Cerebellar cortex (tissue), 1 donor: ENCODE data around the gene LCE7A.

ENCODE experiments used
- DNase-seq: peaks from one replicate; pipeline ENCODE4 v3.0.0-alpha.2; 2015; ENCODE audit warnings: low spot score

LCE7A gene, protein sequence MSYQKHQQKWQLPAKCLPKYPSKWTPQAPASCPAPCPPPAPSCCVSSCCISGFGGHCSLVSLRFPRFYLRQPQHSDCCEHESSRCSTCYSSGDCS

DNA sequence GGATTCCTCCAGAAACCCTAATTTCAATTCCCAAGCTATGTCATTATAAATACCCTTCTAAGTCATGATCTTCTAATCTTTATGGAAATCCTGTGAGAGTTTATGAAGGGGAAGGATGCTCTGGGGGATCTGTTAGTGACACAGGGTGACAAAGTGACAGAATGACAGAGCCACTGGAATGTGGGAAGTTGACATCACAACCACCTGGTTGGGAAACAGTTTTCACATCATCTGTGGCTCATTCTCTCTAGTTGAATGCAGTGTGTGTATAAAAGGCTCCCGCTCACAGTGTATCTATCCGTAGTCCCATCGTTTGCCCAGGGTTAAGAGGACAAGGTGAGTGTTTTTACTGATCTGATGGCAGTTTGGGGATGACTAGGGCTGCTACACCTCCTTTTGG is at the start of gene LCE7A:
Gene LCE7A (plus strand): TSS at position 301 of the 400 bp plus-strand sequence. CDS start 702 bp downstream, outside the sequence.
- DNase-seq: no peak

DNA sequence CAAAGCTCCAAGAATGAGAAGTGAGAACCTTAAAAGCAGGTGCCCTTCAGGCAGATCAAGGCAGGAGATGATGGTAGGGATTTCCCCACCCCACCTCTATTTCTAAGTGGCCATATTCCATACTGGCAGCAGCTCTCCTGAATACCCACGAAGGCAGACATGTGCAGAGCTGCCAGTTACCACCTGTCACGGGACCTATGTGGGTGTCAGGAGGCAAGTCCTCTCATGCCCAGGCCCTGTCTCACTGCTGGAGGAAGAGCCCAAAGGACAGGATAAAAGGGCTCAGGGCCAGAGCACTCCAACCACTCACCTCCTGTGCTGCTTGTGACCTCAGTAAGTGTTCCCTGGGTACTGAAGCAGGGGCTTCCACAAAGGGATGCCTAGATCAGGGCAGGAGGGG is 48.7 kb upstream of the LCE7A start:
- no peak for DNase-seq

GRCh38 chr1:152811671-152812070 is 48.1 kb upstream of the LCE7A start, which contains the start of gene LCE1B:
LCE1B (plus strand) TSS chr1:152811971; CDS start chr1:152812447, 476 bp downstream.
- DNase-seq: no peak

GRCh38 chr1:152817309-152817708 is 42.5 kb upstream of the LCE7A start:
- no peak for DNase-seq

- DNase-seq: no peak
Observed at GRCh38 chr1:152823294-152823693, 36.5 kb upstream of the LCE7A start.

- DNase-seq: no peak
Observed at GRCh38 chr1:152824964-152825363, 34.8 kb upstream of the LCE7A start.

DNA sequence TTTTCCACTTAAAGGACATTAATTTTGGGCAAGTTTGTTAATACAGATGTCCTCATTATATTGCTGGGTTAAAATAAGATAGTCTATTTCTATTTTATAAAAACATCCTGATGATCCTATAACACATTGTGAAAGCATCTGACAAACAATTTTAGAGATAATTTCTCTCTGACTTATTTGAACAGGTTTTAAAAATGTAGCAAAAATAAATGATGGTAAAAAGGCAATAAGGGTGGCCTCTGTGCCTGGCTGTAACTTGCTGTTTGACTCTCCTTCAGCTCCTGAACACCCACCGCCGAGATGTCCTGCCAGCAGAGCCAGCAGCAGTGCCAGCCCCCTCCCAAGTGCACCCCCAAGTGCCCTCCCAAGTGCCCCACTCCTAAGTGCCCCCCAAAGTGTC is 32.6 kb upstream of the LCE7A start, which contains the start of gene LCE1A:
Gene LCE1A (plus strand): TSS at position 301 of the 400 bp plus-strand sequence. CDS start 0 bp downstream, at position 301.
- no peak for DNase-seq

GRCh38 chr1:152836870-152837269 is 22.9 kb upstream of the LCE7A start:
- DNase-seq: no peak

DNA sequence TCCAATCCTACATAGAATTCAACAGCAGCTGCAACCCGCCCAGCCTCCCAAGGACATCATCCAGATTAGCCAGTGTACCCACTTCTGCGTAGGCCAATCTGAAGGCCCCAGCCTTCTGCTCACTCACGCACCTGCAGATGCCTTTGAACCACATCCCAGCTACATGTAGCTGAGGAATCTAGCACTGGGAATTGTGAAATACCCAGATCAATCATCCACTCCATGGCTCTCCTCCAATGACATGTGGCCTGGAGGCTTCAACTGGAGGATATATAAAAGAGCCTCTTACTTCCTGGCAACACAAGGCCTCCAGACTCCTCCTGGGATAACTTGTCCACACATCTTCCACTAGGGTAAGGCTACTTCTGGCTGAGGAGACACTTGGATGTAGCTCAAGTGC is 17.2 kb upstream of the LCE7A start, which contains the start of gene LCE6A:
Gene LCE6A (plus strand): TSS at position 301 of the 400 bp plus-strand sequence. CDS start 665 bp downstream, outside the sequence.
- no peak for DNase-seq

- DNase-seq: no peak
Observed at GRCh38 chr1:152855661-152856060, 4.1 kb upstream of the LCE7A start.

DNA sequence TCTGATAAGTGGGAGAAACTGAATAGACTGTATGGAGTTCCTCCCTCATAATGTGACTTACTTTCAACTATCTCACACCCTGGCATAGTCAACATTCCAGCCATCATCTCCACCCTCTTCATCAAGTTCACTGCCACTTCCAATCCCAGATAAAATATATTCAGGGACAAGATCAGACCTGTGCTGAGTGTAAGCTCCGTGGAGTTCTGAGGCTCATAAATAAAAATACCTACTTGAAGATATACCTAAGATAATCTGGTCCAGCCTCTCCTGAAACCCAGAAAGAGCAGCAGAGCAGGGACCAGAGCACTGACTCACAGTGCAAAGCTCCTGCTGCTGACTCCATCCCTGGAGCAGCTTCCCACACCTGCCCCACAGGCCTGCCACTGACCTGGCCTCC is 1.7 kb upstream of the LCE7A start:
- no peak for DNase-seq

- no peak for DNase-seq
Observed at GRCh38 chr1:152860129-152860528, 333 bp downstream of the LCE7A start.

DNA sequence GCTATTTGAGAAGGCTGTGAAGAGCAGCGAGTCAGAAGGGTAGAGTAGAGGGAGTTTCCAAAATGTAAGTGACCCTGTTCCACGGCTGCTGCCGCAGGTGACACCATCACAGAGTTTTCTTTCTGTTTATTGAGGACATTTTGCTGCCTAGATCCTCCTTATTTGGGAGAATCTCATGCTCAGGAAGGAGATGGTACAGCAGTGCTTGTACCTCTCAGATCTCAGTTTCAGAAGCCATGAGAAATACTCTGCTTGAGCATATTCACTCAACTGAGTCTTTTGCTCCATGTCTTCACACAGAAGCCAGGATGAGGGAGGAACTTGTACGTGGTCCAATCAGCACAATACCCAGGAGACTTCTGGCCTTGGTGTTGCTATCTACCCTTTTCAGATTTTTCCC is 1.6 kb downstream of the LCE7A start:
- no peak for DNase-seq

DNA sequence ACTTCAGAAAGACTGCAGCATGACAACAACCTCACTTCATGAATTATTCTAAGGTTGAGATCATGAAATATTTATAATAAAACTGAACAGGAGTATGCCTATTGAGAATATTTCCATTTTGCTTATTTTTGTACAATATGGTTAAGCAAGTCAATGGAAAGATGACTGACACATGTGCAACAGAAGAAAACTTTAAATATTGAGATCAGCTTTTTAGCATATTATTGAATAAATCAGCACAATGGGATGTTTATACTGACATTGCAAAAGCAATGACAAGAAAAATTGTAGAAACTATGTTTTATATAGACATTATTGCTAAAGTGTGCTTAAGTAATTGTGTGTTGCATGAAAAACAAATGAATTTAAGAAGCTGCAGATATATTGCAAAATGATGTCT is 4.6 kb downstream of the LCE7A start:
- no peak for DNase-seq

DNA sequence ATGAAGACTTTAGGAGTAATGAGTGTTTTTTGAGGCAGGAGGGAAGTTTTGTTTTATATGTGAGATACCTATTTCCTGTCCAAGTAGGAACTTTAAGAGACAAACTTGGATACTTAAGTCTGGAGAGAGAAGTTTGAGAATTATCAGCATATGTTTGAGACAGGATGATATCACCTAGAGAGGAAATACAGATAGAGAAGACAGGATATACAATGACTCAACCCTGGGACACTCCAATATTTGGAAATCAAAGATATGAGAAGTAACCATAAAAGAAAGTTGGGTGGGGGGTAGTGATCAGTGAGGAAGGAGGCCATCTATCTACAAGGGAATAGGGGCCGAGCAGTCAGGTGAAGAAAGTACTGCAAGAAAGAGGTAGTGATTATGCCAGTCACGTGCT is 6.5 kb downstream of the LCE7A start:
- DNase-seq: no peak

GRCh38 chr1:152869808-152870419 is 10.1 kb downstream of the LCE7A start:
- peak; percentile 56 for DNase-seq

GRCh38 chr1:152870831-152871730 is 11.3 kb downstream of the LCE7A start:
- DNase-seq: peak; percentile 26

- DNase-seq: no peak
Observed at GRCh38 chr1:152871731-152872126, 11.9 kb downstream of the LCE7A start.

GRCh38 chr1:152873495-152873894 is 13.7 kb downstream of the LCE7A start:
- DNase-seq: no peak

DNA sequence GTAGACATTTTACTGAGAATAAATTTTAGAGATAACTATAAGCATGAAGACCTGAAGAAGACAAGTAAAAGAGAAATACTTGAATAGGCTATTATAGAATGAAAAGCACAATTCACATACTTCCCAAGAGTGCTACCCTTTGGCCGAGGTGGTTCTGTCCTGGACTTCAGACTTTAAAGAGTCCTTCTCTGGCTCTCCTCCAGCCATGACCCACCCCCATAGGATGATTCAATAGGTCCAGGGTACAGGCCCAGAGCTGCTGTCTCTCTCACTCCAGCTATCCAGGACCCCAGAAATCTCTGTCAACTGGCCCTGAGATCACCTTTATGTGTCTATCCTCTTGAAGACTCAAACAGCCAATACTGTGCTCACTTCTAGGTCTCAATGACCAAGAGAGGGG is 17.0 kb downstream of the LCE7A start:
- DNase-seq: no peak

DNA sequence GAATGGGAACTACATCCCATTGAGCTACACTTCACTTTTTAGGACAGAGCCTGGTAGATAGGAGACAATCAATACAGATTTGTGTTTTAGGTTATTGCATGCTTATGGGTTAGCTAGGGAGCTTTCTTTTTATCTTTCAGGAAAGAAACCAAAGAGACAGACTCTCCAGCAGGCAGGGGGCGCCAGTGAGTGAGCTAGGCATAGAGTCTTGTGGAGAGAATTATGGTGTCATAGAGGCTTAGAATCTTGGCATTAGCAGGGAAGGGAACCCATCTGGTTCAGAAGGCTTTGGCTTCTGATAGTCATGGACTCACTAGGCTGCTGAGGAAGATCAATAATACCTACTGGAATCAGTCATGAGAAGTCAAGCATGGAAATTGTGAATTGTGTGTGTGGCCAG is 18.2 kb downstream of the LCE7A start, which contains the start of gene SMCP:
Gene SMCP (plus strand): TSS at position 281 of the 400 bp plus-strand sequence. CDS start 6,101 bp downstream, outside the sequence.
- peak; percentile 4 for DNase-seq

DNA sequence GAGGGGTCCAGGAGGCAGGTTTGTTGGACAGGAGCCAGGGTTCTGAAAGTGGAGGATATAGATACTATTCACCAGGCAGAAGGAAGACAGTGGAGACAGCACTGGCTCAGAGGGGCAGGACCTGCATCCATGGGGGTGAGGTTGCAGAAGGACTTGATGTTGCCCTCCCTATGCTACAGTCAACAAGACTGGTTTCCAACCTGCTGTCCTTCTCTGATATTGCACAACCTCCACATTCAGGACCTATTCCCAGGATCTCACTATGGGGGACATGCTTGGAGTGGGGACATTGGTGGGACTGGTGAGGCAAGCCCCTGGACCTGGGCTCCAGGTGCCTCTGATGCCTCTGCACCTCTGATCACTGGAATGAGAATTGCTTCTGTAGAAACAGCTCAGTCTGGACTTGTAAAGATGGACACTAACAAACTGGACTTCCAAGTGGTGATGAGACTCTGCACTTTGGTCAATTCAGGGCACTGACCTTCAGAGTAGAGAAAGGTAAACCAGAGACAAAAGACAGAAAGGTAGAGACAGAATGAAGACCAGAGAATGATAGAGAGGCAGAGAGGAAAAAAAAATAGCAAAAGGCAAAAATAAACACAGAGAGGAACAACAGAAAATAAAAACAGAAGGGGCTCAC is 19.9 kb downstream of the LCE7A start:
- no peak for DNase-seq
